LNCAP (cell line): Measurements from ENCODE around the gene CLEC16A.

Experiments
- CTCF ChIP-seq: fragments of 450-650 bp; IDR thresholded peaks from 2 replicates; pipeline ENCODE4 v1.5.1; 2017; ENCODE audit warnings: mild to moderate bottlenecking

CLEC16A gene

GRCh38 chr16:11032000-11032921, 87.9 kb downstream of the CLEC16A start:
- no peak for TF ChIP-seq CTCF

- no peak for TF ChIP-seq CTCF
These were observed 88.5 kb downstream of the CLEC16A start for GRCh38 chr16:11032922-11033291.

GRCh38 chr16:11033629-11034420, 89.5 kb downstream of the CLEC16A start:
- no peak for TF ChIP-seq CTCF

DNA sequence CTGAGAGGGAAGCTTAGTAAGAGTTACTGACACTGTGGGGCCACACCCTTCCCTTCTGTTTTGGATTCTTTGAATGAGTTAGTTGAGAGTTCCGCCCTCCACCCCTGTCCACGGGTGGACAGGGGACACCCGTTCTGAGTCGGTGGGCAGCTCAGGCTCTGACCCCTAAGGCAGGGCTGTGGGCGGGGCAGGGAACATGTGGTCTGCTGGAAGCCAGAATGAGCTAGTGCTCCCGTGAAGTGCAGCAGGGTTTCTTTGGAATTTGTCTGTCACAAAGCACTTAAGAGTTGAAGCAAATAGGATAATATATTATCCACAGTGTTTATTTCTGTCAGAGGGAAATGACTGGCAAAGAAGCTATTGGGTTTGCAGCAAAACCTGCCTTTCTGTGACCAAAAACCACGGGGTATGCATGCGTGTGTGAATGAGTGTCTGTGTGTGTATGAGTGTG, 90.1 kb downstream of the CLEC16A start:
- no peak for TF ChIP-seq CTCF

DNA sequence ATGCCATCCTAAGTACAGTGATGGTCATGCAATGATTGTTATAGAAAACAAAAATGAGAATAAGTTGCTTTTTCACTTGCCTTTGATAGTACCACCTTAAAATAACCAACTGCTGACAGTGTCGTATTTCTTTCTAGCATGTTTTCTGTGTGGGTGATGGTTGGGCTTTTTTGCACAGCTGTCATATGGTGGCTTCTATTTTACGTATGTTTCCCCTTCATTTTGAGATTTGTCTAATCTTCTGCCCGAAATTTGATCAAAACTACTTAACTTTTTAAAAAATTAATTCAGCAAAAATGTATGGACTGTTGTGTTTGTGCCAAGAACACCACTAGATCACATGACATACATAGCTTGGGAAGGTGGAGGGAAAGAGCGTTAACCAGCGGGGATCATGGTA, 90.7 kb downstream of the CLEC16A start:
- TF ChIP-seq CTCF: no peak

- no peak for TF ChIP-seq CTCF
These were observed 91.7 kb downstream of the CLEC16A start for GRCh38 chr16:11036040-11036439.

GRCh38 chr16:11036868-11037410, 92.6 kb downstream of the CLEC16A start:
- TF ChIP-seq CTCF: no peak
